IPS-NIHi7 (cell line): ENCODE measurements around the gene DLG1.

Experiments
- DNase-seq: peaks from one replicate; pipeline ENCODE4 v3.0.0; 2012; ENCODE audit warnings: mixed read lengths; ENCODE audit errors: extremely low spot score

The DLG1 gene

GRCh38 chr3:196998966-196999760 lies 299.2 kb downstream of the DLG1 start:
- no peak for DNase-seq

DNA sequence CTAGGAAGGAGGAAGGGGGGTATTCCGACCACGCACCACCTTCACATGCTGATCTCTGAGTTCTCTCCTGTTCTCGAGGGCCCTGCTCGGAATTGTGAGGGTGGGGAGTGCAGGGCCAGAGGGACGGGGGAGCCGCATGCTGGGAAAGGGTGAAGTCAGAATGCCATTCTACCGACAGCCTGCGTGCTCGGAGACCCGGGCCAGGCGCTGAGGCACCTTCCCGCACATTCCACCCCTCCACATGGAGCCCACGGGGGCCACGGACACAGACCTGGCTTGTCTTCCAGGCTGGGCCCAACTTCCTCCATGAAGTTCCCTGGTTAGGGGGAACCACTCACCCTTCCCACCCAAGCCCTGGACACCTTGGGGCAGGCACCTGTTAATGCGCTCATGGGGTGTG lies 301.1 kb downstream of the DLG1 start:
- DNase-seq = no peak

- DNase-seq = no peak
Measured at GRCh38 chr3:196996454-196997265, 301.8 kb downstream of the DLG1 start.

DNA sequence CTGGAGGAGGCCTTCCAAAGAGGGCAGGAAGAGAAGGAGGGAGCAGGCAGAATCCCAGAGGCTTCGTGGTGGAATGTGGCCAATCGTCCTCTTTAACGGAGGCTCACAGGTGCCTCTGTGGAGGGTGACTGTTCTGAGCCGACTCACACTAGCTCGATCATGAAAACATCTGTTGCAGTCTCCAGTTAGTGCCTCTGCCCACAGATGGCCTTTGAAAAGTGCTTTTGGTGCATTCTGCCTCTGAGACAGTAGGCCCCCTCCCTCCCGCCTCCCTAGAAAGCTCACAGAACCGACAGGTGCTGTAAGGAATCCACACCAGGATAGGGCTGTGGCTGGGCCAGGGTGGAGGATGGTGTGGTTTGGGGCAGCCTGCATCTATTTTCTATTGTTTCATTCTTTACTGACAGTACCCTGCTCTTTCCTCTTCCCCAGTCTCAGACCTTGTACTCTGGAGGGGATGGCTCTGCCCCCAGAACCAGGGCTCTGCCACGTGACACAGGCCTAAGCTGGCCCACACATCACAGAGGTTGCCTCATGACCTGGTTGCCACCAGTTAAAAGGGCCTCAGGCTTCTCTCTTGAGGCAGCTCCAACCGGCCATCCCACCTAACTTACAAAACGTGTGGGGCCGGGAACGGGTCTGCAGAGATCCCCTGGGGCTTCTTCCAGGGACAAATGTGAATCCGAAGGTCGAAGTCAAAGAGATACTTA lies 302.6 kb downstream of the DLG1 start:
- no peak for DNase-seq

- no peak for DNase-seq
Measured at GRCh38 chr3:196995027-196995426, 303.4 kb downstream of the DLG1 start.

DNA sequence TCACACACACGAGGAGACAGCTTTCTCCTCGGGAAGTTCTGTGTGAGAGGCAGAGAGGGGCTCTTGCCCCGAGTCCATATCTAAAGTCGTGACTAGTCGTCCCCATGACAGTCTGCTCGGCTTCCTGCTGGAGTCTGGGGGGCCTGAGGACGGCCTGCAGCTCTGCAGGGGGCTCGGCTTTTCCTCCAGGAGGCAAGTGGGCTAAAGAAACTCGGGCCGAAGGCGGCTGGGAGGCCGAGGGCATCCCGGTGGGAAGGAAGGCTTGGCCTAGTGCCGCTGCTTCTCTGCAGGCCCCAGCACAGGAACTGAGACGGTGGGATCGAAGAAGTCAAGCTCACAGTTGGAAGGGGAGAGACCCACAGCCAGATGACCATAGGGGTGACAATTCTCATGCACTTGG lies 304.4 kb downstream of the DLG1 start:
- DNase-seq = no peak
